ENCODE measurements around the gene LTO1.
"Not testable (repeated sequence)": the region's sequence is repeated elsewhere in the genome, so short reads cannot be mapped to it uniquely, and the experiment has no call there.

LTO1 gene

DNA sequence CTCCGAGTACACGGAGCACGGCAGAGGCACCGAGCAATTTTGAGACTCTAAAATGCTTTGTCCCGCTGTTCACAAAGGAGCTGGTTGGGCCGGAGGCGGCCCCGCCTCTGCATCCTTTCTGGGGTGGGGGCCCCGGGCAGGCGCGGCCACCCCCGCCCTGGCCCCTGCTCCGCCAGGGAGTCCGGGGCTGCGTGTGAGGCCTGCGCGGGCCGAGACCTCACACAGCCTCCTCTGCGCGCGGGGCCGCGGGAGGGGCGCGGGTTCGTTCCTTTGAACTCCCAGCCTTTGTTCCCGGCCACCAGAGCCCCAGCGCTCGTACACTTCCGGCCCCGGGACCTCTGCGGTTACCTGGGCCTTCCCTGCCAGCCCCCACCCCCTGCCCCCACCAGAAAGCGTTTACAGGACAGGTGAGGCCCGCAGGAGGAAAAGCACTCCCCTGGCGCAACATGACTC is 27.1 kb upstream of the LTO1 start:
- H3K4me3 ChIP-seq (ENCODE audit: low read depth, low read length): peak overlapping the region; percentile 65

DNA sequence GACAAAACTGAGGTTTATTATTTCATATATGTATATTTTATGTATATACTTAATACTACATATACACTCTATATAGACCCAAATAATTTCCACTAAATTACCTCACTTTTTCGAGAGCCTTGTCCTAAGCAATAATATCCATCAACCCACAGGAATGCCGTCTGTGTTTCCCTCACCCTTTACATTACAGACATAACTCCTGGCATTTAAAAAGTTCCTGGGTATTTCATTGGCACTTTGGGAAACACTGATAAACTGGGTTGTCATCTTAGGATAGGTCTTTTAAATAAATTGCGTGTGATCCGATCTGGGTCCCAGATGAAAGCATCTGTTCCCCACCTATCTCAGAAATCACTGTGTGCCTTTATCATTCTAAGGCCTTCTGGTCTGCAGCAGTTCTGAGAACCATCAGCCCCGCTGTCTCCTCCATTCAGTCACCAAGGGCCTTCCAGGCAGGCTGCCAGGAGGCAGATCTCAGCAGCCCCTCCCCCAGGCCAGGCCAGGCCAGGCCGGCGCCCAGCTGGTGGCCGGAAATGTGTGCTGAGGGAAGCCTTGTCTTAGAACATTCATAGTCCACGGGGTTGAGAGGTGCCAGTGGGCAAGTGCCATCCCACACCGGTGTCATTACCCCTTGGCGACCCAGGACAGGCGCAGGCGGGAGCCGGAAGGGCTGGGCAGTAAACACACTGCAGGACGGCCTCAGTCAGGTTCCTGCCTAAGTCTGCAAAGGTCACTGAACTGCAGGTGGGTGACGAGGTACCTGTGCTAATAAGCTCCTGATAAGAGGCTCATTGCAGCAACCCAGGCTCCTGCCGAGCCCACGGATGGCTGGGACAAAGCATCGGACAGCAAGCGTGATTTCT is 25.4 kb upstream of the LTO1 start:
- no peak overlapping the region for H3K4me3 ChIP-seq (ENCODE audit: low read depth, low read length)

DNA sequence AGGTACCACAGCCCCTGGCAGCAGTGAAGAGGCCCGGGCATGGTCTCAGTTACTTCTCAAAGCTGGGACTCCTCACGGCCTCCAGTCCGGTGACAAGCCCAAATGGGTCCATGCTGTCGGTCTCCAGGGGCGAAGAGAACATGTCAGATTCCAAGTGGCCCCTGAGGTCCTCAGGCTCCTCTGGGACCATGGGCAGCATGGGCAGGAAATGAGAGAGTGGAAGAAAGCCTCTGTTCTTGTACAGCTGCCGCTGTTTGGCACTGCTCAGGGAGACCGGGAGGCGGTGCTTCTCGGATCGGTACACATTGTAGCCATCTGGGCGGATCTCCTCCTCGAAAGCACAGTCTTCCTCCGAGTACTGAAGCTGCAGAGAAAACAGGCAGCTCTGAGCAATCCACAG is 24.1 kb upstream of the LTO1 start:
- no peak overlapping the region for H3K4me3 ChIP-seq (ENCODE audit: low read depth, low read length)

DNA sequence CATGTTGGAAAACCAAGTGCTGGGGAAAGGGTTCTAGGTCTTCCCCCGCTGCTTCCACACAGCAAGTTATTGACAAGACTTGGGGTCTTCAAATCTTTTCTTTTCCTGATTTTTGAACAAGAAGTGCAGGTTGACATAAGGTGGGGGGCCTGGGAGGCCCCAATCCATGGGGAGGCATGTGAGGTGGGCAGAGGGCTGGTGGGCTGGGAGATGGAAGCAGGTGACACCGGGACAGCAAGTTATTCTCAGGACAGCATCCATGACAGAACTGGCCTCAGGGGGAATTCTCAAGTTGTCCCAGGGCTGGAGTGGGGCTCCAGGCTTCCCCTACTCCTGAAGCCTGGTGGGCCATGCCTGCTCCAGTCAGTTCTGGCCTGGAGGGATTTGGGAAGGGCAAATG is 23.2 kb upstream of the LTO1 start:
- no peak overlapping the region for H3K4me3 ChIP-seq (ENCODE audit: low read depth, low read length)

DNA sequence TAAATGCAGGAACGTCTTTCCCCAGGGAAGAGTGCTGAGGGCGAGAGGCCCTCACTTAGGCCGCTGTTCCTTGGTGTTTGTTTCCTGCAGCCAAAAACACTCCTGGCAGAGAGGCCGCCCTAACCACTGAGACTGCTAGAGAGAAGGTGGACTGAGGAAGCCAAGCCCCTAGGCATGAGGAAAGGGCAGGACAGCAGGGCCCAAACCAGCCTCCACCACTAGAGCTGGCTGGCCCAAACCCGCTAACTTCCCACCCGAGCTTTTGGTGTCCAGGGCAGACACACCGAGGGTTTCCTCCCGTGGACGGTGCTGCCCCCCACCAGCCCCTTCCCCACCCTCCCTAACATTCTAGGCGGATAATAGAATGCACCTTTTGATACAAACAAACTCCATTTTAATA is 22.7 kb upstream of the LTO1 start:
- no peak overlapping the region for H3K4me3 ChIP-seq (ENCODE audit: low read depth, low read length)

DNA sequence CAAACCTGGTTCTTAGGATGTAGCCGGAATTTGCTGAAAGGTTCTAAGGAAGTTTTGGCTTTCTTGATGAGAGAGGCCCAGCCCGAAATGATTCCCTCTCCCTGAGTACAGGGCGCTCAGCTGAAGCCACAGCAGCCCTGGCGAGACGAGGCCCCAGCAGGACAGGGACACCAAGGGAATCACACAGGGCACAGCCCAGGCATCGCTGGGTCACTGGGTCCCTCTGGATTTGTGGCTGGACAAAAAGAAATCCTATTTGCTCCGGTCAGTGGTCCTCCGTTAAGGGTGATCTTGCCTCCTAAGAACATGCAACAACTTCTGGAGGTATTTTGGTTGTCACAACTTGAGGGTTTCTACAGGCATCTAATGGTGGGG is 22.3 kb upstream of the LTO1 start:
- H3K4me3 ChIP-seq (ENCODE audit: low read depth, low read length): no peak overlapping the region

DNA sequence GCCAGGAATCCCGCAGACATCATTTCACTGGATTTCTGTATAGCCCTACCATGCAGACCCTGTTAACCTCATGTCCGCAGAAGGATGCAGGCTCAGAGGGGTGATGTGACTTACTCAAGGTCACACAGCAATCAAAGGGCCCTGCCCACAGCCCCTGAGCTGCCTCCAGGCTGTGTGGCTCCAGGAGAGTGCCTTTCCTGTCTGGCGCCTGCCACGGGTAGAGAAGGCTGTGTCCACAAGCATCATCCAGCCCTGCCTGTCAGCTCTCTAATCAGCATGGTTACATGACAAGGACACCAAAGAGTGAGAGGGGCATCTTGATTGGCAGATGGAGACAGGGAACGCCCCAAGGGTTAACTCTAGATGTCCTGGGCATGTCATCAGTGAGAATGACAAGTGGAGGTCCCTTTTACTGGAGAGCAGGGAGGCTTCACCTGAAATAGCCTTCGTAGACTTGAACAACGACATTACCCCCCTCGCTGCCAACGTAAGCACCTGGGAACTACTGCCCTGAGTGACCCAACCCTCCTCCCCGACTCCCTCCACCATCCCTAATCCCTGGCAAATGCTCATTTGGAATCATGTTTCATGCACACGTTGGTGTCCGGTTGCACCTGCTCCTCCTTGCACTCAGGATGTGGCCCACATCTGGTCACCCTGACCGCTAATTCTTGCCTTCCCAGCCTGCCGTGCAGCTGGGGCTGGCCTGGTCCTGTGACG is 21.8 kb upstream of the LTO1 start:
- H3K4me3 ChIP-seq (ENCODE audit: low read depth, low read length): no peak overlapping the region

DNA sequence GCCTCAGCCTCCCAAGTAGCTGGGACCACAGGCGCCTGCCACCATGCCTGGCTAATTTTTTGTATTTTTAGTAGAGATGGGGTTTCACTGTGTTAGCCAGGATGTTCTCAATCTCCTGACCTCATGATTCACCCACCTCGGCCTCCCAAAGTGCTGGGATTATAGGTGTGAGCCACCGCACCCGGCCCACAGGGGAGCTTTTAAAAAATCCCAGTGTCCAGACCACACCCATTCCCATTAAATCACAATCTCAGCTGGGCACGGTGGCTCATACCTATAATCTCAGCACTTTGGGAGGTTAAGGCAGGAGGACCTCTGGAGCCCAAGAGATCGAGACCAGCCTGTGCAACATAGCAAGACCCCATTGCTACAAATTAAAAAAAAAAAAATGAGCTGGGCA is 20.8 kb upstream of the LTO1 start:
- not testable (repeated sequence) for H3K4me3 ChIP-seq (ENCODE audit: low read depth, low read length)

DNA sequence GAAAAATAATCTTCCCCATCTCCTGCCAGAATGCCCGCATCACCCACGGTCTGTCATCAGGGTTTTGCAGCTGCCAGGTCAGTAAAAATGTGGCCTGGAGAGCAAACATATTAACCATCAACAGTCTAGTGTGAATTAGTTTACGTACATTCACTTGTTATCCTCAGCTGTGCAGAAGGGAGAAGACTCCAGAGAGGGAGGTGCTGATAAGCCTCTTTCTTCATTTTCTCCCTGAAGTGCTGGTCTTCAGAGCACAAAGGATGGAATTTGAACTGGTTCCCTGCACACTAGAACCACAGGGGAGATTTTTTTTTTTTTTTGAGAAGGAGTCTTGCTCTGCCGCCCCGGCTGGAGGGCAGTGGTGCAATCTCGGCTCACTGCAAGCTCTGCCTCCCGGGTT is 20.4 kb upstream of the LTO1 start:
- H3K4me3 ChIP-seq (ENCODE audit: low read depth, low read length): no peak overlapping the region

DNA sequence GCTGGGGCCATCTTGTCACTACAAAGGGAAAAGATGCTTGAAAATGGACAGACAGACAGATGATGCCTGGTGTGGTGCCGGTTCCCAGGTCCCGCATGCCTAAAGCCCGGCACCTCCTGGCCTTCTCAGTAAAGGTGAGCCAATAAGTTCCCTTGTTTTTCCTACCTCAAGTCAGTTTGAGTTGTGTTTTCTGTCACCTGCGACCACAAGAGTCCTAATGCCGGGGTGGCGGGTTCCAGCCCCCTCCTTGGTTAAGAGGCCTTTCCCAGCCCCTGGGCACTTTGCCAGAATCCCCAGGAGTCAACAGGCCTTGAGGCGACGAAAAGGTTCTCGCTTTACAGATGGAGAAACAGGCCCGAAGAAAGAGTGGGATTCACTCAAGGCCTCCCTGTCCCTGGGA is 19.6 kb upstream of the LTO1 start:
- no peak overlapping the region for H3K4me3 ChIP-seq (ENCODE audit: low read depth, low read length)

DNA sequence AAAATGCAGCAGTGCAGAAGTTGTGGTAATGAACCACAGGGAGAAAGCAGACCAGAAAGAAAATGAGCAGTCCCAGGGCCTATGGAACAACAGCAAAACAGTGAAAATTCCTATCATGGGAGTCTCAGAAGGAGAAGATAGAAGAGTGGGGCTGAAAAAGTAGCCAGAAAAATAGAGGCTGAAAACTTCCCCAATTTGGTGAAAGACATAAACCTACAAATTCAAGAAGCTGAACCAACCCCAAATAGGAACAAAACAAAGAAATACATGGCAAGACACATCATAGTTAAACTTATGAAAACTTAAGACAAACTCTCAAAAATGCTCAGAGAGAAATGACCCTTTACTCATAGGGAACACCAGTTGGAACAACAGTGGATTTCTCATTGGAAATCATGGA is 17.3 kb upstream of the LTO1 start:
- no peak overlapping the region for H3K4me3 ChIP-seq (ENCODE audit: low read depth, low read length)

DNA sequence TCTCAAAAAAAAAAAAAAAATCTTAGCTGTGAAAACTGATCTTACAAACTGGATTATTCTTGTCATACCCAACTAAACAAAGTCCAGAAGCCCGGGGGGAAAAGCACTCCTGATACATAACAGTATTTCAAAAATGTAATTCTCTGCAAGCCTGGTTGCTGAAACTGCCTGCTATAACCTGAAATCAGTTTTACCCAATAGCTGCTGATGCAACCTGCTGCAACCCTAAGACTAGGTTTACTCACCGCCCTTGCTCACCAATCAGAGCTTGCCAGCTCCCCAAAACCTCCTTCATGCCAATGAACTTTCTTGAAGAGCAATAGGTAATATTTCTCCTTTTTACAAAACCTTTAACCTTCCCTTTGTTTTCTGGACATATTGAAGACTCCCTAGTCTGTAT is 16.3 kb upstream of the LTO1 start:
- no peak overlapping the region for H3K4me3 ChIP-seq (ENCODE audit: low read depth, low read length)

DNA sequence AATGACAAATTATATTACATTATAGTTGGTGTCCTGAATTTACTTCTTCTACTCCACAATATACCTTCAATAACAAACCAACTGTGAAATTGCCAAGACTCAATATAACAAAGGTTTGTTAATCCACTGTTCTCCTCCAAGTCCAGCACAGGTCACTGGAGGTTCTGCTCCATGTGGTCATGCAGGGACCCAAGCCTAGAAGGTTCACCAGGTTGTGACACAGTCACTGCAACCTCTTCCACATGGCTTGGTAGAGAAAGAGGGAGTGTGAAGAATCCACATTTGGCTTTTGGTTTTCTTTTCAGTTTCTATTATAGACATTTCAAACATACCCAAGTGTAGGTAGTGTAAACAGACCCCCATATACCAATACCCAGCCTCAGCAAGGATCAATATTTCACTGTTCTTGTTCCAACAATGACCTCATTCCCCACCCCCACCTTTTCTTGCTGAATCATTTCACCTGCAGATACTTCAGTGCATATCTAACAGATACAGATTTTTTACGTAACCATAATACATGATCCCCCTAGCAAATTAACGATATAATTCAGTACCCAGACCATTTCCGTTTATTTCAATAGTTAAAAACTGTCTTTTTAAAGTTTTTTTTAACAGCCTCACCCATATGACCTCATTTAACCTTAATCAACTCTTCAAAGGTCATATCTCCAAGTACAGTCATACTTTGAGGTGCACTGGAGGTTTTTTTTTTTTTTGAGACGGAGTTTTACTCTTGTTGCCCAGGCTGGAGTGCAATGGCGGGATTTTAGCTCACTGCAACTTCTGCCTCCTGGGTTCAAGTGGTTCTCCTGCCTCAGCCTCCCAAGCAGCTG is 14.5 kb upstream of the LTO1 start:
- H3K4me3 ChIP-seq (ENCODE audit: low read depth, low read length): no peak overlapping the region

DNA sequence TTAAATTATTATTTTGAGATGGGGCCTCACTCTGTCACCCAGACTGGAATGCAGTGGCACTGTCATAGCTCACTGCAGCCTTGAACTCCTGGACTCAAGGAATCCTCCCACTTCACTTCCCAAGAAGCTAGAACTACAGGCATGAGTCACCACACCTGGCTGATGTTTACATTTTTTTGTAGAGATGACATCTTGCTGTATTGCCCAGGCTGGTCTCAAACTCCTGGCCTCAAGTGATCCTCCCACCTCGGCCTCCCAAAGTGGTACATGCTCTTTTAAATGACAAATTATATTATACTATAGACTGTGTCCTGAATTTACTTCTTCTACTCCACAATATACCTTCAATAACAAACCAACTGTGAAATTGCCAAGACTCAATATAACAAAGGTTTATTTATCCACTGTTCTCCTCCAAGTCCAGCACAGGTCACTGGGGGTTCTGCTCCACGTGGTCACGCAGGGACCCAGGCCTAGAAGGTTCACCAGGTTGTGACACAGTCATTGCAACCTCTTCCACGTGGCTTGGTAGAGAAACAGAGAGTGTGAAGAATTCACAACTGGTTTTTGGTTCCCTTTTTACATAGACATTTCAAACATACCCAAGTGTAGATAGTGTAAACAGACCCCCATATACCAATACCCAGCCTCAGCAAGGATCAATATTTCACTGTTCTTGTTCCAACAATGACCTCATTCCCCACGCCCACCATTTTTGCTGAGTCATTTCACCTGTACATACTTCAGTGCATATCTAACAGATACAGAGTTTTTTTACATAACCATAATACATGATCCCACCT is 13.0 kb upstream of the LTO1 start:
- H3K4me3 ChIP-seq (ENCODE audit: low read depth, low read length): not testable (repeated sequence)

DNA sequence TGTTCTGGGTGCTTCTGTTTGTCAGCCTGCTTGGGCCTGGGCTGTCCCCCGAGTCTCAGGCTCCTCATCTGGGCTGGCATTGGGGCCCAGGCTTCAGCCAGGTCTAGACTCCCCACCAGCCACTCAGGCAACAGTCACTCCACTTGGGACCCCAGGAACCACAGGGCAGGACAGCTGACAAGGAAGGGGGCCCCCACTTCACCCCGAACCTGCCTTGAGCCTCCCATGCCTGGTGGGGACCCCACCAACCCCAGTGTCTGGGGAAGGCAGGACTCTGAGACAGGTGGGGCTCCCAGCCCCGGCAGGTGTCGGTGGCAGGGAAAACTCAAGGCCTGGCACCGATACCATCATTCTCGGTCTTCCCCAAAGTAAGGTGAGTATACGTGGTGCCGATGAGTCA is 11.7 kb upstream of the LTO1 start:
- no peak overlapping the region for H3K4me3 ChIP-seq (ENCODE audit: low read depth, low read length)

DNA sequence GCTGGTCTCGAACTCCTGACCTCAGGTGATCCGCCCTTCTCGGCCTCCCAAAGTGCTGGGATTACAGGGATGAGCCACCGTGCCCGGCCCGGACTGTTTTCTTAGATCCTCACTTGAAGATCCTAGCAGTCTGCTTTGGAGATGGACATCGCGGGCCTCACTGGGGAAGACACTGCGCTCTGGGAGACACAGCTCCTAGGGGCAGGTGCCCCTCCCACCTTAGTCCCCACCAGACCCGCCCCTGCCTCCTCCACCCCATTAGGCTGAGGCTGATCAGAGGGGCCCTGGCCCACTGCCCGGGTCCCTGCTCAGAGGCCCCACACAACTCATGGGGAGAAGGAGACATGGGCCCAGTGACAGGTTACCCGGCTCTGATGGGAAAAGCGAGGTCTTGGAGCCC is 11.3 kb upstream of the LTO1 start:
- no peak overlapping the region for H3K4me3 ChIP-seq (ENCODE audit: low read depth, low read length)

DNA sequence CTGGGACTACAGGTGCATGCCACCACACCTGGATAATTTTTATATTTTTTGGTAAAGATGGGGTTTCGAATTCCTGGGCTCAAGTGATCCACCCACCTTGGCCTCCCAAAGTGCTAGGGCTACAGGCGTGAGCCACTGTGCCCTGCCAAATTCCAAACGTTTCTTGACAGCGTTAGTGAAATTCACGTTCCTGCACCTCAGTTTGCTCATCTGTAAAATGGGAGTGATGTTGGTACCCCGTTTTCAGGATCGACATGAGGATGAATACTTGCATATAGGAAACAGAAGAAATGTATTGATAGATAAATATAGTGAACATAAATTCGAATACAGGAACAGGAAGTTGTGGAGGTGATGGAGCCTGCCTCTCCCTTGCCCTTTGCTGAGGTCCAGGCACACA is 10.2 kb upstream of the LTO1 start:
- no peak overlapping the region for H3K4me3 ChIP-seq (ENCODE audit: low read depth, low read length)

DNA sequence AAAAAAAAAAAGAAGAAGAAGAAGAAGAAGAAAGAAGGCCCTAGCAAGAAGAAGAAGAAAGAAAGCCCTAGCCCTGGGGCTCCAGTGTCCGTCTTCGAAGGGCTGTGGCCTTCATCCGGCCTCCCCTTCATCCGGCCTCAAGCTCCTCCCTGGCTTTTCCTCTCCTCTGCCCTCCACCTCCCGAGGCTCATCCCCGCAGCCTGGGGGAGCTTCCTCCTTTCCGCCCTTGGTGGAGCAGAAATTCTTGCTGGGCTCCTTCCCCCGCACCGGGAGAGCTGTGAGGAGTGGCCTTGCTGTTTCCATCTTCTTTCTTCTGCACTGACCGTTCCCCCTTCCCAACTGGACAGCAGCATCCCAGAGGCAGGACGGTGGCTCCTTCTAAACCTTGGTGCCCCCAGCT is 9.5 kb upstream of the LTO1 start:
- H3K4me3 ChIP-seq (ENCODE audit: low read depth, low read length): no peak overlapping the region

DNA sequence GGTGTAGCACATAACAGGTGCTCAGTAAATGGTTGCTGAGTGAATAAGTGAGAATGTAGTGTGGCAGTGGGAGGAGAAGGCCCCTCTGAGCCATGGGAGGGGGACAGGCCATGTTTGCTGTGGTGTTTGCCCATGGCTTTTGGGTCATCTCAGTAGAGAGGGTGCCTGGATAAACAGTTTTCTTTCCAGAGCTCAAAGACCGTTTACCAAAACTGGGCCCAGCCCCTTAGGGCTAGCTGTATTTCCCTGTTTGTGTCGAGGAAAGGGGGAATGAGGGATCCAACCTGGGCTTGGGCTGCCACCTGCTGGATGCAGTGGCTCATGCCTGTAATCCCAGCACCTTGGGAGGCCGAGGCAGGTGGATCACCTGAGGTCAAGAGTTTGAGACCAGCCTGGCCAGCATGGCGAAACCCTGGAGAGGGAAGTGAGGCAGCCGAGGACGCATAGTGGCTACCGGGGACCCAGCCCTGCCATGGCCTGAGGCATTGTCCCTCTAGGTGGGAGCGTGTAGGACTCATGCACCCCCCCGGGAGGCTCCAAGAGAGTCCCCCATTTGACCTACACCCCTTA is 8.7 kb upstream of the LTO1 start:
- no peak overlapping the region for H3K4me3 ChIP-seq (ENCODE audit: low read depth, low read length)

DNA sequence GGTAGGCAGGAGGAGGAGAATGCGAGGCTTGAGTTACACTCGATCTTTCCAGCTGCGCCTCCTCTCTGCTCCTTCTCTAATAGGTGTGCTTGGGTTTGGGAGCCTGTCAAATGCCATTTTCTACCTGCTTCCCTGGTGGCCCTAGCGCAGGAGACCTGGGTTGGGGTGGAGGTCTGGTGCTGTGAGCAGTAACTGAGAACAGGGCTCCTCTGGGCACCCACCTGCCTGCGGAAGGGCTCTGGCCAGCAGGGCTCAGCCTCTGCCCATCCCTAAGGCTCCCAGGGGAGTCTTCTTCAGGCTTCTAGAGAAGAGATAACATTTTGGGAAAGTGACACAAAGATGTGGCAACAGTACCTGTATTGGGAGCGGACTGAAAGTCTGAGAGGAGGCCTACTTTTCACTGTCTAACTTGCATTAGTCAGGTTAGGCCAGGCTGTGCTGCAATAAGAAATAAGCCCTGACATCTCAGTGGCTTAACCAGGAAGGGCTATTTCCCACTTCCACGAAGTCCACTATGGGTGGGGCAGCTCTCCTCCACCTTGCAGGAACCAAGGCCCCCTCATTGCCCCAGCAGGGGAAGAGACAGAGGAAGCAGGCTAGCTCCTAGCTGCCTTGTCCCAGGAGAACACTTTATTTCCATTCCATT is 7.7 kb upstream of the LTO1 start:
- no peak overlapping the region for H3K4me3 ChIP-seq (ENCODE audit: low read depth, low read length)
